Kidney capillary endothelial cell (primary cell): ENCODE results near the gene EIF3D.

Experiments
- DNase-seq: peaks from one replicate; pipeline ENCODE4 v3.0.0-alpha.2; 2018; ENCODE audit warnings: low spot score

EIF3D gene

DNA sequence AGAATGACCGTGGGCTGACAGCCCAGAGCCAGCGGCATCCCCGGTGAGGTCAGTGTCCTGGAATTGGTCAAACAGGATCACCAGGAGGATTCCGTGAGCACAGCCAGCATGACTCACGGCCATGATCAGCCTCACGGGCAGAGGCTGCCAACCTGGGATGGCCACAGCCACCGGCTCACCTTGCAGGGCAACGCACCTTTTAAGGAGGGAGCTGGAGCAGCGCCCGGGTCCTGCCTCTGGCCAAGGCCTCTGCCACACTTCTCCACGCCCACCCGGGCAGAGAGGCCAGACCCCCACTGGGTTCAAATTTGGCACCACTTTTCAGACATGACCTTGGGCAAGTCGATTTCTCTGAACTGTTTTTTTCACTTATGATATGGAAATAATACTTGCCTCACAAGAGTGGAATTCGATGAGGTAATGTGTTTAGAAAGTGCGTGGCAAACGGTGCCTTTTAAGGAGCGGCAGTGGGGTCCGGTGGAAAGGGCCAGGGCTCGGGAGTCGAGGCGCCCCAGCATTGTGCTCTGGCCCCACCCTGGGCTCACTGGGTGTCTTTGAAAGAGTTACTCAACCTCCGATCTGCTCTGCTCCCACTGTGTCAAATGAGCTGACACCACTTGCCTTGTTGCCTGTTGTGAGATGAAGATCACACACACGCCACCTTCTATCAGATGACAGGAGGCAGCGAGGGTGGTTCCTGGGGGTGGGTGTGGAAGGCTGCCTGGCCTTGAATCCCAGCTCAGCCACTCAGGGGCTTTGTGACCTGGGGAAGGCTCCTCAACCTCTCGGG is 63.5 kb downstream of the EIF3D start:
- no peak for DNase-seq

DNA sequence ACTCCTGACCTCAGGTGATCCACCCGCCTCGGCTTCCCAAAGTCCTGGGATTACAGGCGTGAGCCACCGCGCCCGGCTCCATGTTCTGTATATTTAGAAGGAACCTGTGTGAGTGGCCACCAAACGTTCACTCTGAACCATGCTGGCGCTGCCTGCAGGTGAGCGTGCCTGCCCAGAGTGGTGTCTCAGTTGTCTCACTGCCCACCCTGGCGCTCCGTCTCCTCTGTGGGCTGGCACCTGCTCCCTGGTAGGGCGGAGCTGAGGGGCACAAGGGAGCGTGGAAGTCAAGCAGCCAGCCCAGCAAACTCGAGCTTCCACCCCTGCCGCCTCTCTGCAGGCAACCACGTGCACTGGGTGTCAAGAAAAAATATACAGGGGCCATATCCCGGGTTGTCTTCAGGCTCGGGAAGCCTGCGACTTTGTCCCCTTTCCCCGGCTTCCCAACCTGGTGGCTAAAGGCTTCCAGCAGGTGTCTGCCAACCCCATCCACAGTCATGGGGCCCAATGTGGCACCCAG is 64.2 kb downstream of the EIF3D start:
- no peak for DNase-seq

DNA sequence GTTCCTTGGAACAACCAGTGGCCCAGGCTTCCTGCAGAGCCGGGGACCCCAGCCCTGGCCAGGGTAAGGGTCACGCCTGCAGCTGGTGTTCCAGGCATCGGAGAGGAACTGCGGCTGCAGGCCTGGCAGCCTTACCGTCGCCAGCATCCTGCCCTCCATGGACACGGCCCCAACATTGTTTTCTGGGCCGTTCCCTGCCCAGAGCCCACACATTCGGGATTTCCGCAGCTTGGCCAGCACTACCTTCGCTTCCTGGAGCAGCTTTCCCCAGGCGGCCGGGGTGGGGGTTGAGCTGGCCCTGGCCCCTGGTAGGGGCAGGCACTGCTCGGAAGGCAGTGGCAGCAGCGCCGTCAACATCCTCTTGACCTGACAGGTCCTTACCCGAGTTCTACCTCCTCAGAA is 65.2 kb downstream of the EIF3D start:
- peak; percentile 68 for DNase-seq

DNA sequence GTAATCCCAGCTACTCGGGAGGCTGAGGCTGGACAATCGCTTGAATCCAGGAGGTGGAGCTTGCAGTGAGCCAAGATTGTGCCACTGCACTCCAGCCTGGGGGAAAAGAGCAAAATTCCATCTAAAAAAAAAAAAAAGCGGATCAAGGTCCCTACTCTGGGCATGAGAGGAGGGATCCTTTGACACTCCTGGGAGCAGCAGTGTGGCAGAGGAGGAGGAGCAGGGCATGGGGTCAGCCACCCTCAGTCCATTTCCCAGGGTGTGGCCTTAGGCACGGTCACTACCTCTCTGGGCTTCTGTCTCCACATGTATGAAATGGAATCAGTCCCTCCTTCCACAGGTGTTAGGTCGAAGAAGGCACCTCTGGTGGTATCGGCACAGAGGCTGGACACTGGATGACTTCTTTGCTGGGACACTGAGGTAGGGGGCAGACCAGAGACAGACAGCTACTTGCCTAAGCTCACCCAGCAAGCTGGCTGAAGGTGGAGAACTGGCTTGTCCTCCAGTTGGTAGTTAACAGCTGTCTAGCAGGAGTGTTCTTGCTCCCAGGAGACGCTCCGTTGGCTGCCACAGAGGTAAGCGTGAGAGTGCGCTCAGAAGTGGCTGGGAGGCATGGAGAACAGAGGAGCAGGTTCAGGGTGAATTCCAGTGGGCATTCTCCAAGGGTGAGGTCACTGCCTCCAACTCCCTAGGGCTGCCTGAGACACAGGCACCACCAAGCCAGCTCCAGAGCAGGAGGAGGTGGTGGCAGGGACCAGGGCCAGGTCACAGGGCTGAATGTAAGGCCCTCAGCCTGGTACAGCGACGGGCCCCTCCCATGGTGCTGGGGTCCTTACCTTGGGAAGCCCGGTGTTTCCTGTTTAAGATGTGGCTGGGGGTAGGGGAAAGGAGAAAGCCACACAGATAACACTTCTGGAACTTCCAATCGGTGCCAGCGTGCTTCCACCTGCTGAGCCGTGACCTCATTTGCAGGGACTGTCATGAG is 67.0 kb downstream of the EIF3D start:
- peak; percentile 69 for DNase-seq
